ENCODE data around the gene DHRSX. TPM values are rescaled to one million over a fixed set of nuclear protein-coding genes. Genes with fewer than 3 reads are reported as not detected.
"Not testable (repeated sequence)": the region's sequence is repeated elsewhere in the genome, so short reads cannot be mapped to it uniquely, and the experiment has no call there.

DHRSX gene
- total and polyA plus RNA-seq, 3 experiments from 2014 or later, result 21.5 to 26.6 (median 25.3) TPM

DNA sequence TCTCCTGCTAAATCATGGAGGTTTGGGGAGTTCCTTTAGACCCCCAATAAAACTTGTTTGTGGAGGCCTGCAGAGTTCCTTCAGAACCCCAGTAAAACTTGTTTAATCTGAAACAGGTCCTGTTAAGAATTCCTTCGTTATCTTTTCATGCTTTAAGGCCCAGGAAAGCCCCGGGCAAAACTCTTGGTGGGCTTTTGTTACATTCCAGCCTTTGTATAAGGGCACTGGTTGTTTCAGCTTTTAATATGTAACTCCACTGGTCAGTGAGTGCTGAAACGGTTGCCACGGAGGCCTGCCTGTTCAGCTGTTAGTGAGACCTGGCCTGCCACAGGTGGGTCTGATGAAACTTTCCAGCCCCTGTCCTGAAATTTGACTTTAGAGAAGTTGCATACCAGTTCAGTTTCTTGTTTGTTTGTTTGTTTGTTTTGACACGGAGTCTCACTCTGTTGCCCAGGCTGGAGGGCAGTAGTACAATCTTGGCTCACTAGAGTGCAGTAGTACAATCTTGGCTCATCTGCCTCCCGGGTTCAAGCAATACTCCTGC, 12.4 kb upstream of the DHRSX start:
- POLR2A ChIA-PET, result no interaction called here
- CTCF ChIA-PET, result no interaction called here

GRCh38 chrX:2512501-2512900, 11.7 kb upstream of the DHRSX start:
- Histone ChIP-seq H3K27ac (ENCODE audit: low read depth, low read length) (no peak overlapping the region), H3K9me3 (ENCODE audit: low read length) (no peaks in the 10 kb centered on the region), H3K4me1 (ENCODE audit: insufficient read depth, low read length) (no peaks in the 10 kb centered on the region), H3K36me3 (ENCODE audit: insufficient read depth, low read length) (no peaks in the 10 kb centered on the region), H3K27me3 (ENCODE audit: insufficient read depth, low read length, poor library complexity, severe bottlenecking) (no peaks in the 10 kb centered on the region), H3K4me3 (ENCODE audit: low read length) (no peak overlapping the region)
- Mint-ChIP-seq H3K27ac (no peak overlapping the region), H3K4me1 (peaks cover 0 to 5% (median 3%) of the 10 kb centered on the region in 3 donors), H3K9me3 (no peaks in the 10 kb centered on the region), H3K4me3 (no peak overlapping the region), H3K27me3 (peaks cover 7 to 18% of the 10 kb centered on the region in 2 donors), H3K36me3 (no peaks in the 10 kb centered on the region)
- ChIA-PET POLR2A (no interaction called here), CTCF (no interaction called here)
- DNase-seq, result no peak

More for the DNA sequence above, 12.4 kb upstream of the DHRSX start:
- Histone ChIP-seq H3K36me3 (ENCODE audit: insufficient read depth, low read length) (no peaks in the 10 kb centered on the region), H3K27ac (ENCODE audit: low read depth, low read length) (no peak overlapping the region), H3K4me3 (ENCODE audit: low read length) (no peak overlapping the region), H3K27me3 (ENCODE audit: insufficient read depth, low read length, poor library complexity, severe bottlenecking) (no peaks in the 10 kb centered on the region), H3K4me1 (ENCODE audit: insufficient read depth, low read length) (no peaks in the 10 kb centered on the region), H3K9me3 (ENCODE audit: low read length) (no peaks in the 10 kb centered on the region)
- no peak overlapping the region for H3K4me3 Mint-ChIP-seq
- peaks cover 0 to 5% (median 3%) of the 10 kb centered on the region in 3 donors for H3K4me1 Mint-ChIP-seq
- peaks cover 8 to 22% of the 10 kb centered on the region in 2 donors for H3K27me3 Mint-ChIP-seq
- DNase-seq, result no peak
- H3K9me3 Mint-ChIP-seq, result no peaks in the 10 kb centered on the region
- no peak overlapping the region for H3K27ac Mint-ChIP-seq
- H3K36me3 Mint-ChIP-seq, result no peaks in the 10 kb centered on the region

DNA sequence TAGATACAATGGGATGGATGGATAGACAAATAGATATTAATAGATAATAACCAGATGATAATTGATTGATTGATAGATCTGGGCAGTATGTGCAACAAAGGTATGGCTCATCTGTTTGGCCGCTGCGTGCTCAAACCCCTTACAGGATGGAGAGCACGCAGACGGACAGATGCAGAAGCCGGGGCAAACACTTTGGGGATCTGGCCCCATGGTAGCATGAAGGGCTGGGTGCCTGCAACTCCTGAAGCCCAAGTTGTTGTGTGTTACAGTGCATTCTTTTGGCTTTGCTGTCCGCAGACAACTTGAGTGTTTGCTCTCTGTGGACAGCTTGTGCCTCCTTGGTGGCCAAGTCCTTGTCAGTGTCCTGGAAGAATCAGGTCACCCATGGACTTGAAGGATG, 10.6 kb upstream of the DHRSX start:
- Mint-ChIP-seq H3K4me1 (no peaks in the 10 kb centered on the region), H3K4me3 (no peak overlapping the region), H3K27ac (no peak overlapping the region), H3K27me3 (peaks cover 10 to 13% of the 10 kb centered on the region in 2 donors), H3K36me3 (no peaks in the 10 kb centered on the region), H3K9me3 (no peaks in the 10 kb centered on the region)
- no peak for DNase-seq
- Histone ChIP-seq H3K4me3 (ENCODE audit: low read length) (no peak overlapping the region), H3K27me3 (ENCODE audit: insufficient read depth, low read length, poor library complexity, severe bottlenecking) (no peaks in the 10 kb centered on the region), H3K9me3 (ENCODE audit: low read length) (no peaks in the 10 kb centered on the region), H3K27ac (ENCODE audit: low read depth, low read length) (no peak overlapping the region), H3K4me1 (ENCODE audit: insufficient read depth, low read length) (no peaks in the 10 kb centered on the region), H3K36me3 (ENCODE audit: insufficient read depth, low read length) (no peaks in the 10 kb centered on the region)
- ChIA-PET CTCF (no interaction called here), POLR2A (no interaction called here)

DNA sequence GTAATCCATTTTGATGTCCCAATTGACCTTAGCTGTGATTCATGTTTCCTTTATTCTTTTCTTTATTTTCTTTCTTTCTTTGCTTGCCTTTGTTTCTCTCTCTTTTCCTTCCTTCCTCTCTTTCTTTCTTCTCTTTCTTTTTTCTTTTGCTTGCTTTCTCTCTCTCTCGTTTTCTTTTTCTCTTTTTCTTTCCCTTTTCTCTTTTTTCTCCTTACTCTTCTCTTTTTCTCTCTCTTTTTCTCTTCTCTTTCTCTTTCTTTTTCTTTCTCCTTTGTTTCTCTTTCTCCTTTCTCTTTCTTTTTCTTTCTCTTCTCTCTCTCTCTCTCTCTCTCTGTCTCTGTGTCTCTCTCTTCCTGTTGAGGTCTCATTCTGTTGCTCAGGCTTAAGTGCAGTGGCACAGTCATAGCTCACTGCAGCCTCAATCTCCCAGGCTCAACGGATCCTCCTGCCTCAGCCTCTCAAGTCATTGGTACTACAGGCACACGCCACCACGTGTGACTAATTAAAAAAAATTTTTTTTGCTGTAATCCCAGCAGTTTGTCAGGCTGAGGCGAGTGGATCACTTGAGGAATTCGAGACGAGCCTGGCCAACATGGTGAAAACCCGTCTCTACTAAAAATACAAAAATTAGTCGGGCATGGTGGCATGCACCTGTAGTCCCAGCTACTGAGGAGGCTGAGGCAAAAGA, 8.0 kb upstream of the DHRSX start:
- Mint-ChIP-seq H3K27me3 (peaks cover 2 to 9% of the 10 kb centered on the region in 2 donors), H3K27ac (peak overlapping the region in 1 of 8 donors; percentile 1), H3K4me3 (no peak overlapping the region), H3K36me3 (no peaks in the 10 kb centered on the region), H3K4me1 (no peaks in the 10 kb centered on the region), H3K9me3 (no peaks in the 10 kb centered on the region)
- Histone ChIP-seq H3K4me3 (ENCODE audit: low read length) (no peak overlapping the region), H3K9me3 (ENCODE audit: low read length) (no peaks in the 10 kb centered on the region), H3K36me3 (ENCODE audit: insufficient read depth, low read length) (no peaks in the 10 kb centered on the region), H3K27ac (ENCODE audit: low read depth, low read length) (no peak overlapping the region), H3K27me3 (ENCODE audit: insufficient read depth, low read length, poor library complexity, severe bottlenecking) (no peaks in the 10 kb centered on the region), H3K4me1 (ENCODE audit: insufficient read depth, low read length) (no peaks in the 10 kb centered on the region)
- POLR2A ChIA-PET, result no interaction called here
- CTCF ChIA-PET, result no interaction called here
- DNase-seq, result no peak

DNA sequence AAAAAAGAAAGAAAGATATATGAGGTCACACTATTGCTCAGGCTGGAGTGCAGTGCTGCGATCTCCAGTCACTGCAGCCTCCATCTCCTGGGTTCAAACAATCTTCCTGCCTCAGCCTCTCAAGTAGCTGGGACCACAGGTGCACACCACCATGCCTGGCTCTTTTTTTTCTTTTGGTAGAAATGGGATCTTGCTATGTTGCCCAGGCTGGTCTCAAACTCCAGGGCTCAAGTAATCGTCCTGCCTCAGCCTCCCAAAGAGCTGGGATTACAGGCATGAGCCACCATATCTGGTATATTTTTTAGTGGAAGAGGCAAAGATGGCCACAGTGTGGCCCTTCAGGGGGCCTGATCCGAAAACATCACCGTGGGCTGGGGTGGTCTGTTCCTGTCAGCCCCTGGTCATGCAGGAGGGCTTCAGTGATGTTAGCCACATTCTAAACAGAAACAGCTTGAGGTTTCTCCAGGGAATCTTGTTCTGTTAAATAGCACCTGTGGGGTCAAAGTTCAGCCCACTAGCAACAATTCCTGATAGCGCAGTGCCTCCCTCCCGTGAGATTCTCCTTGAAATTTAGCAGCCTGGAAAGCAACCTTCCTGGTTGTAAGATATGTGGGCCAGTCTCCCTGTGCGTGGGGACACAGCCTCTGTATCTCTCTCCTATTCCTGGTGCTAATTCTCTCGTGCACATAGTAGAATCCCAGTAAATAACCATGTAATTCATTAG, 7.3 kb upstream of the DHRSX start:
- no peak overlapping the region for H3K27ac Mint-ChIP-seq
- peaks cover 2 to 9% of the 10 kb centered on the region in 2 donors for H3K27me3 Mint-ChIP-seq
- DNase-seq, result no peak
- no peak overlapping the region for H3K4me3 Mint-ChIP-seq
- Histone ChIP-seq H3K27me3 (ENCODE audit: insufficient read depth, low read length, poor library complexity, severe bottlenecking) (no peaks in the 10 kb centered on the region), H3K4me3 (ENCODE audit: low read length) (no peak overlapping the region), H3K27ac (ENCODE audit: low read depth, low read length) (no peak overlapping the region), H3K36me3 (ENCODE audit: insufficient read depth, low read length) (no peaks in the 10 kb centered on the region), H3K4me1 (ENCODE audit: insufficient read depth, low read length) (no peaks in the 10 kb centered on the region), H3K9me3 (ENCODE audit: low read length) (no peaks in the 10 kb centered on the region)
- ChIA-PET CTCF (no interaction called here), POLR2A (no interaction called here)
- no peaks in the 10 kb centered on the region for H3K9me3 Mint-ChIP-seq
- no peaks in the 10 kb centered on the region for H3K36me3 Mint-ChIP-seq
- no peaks in the 10 kb centered on the region for H3K4me1 Mint-ChIP-seq

DNA sequence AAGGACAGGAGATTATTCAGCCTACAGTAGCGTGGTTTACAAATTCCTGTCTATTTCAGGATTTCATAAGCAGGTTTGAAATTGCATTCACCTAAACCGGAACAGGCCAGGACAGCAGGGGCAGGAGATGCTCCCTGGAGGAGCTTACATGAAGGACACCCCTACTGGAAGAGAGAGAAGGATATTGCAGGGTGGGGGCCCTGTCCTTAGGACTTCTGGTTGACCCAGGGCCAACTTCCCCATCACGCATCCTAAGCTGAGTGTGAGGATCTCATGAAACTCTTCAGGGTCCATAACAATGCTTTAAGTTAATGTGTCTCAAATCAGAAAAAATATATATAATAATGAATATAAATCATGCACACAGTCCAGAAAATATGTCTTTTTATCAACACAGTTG, 6.4 kb upstream of the DHRSX start:
- no peak overlapping the region for H3K27ac Mint-ChIP-seq

GRCh38 chrX:2505341-2505740, 4.6 kb upstream of the DHRSX start:
- H3K9me3 Mint-ChIP-seq; H3K4me1 ChIP-seq (ENCODE audit: insufficient read depth, low read length); H3K27me3 ChIP-seq (ENCODE audit: insufficient read depth, low read length, poor library complexity, severe bottlenecking); H3K4me1 Mint-ChIP-seq; H3K9me3 ChIP-seq (ENCODE audit: low read length); H3K4me3 ChIP-seq (ENCODE audit: low read length); DNase-seq; POLR2A ChIA-PET; H3K36me3 ChIP-seq (ENCODE audit: insufficient read depth, low read length); H3K27ac ChIP-seq (ENCODE audit: low read depth, low read length); H3K36me3 Mint-ChIP-seq; H3K27me3 Mint-ChIP-seq; CTCF ChIA-PET: not testable (repeated sequence)
- Mint-ChIP-seq H3K27ac (peak overlapping the region in 1 of 8 donors; percentile 31), H3K4me3 (peak overlapping the region in 1 of 7 donors; percentile 75)

More for the DNA sequence above, 6.4 kb upstream of the DHRSX start:
- Mint-ChIP-seq H3K27me3 (peaks cover 2 to 9% of the 10 kb centered on the region in 2 donors), H3K4me3 (no peak overlapping the region), H3K36me3 (no peaks in the 10 kb centered on the region), H3K4me1 (peaks cover 0 to under 1% (median 0%) of the 10 kb centered on the region in 3 donors), H3K9me3 (no peaks in the 10 kb centered on the region)
- Histone ChIP-seq H3K9me3 (ENCODE audit: low read length) (no peaks in the 10 kb centered on the region), H3K4me3 (ENCODE audit: low read length) (no peak overlapping the region), H3K36me3 (ENCODE audit: insufficient read depth, low read length) (no peaks in the 10 kb centered on the region), H3K27ac (ENCODE audit: low read depth, low read length) (no peak overlapping the region), H3K27me3 (ENCODE audit: insufficient read depth, low read length, poor library complexity, severe bottlenecking) (no peaks in the 10 kb centered on the region), H3K4me1 (ENCODE audit: insufficient read depth, low read length) (no peaks in the 10 kb centered on the region)
- CTCF ChIA-PET, result no interaction called here
- POLR2A ChIA-PET, result no interaction called here
- no peak for DNase-seq

DNA sequence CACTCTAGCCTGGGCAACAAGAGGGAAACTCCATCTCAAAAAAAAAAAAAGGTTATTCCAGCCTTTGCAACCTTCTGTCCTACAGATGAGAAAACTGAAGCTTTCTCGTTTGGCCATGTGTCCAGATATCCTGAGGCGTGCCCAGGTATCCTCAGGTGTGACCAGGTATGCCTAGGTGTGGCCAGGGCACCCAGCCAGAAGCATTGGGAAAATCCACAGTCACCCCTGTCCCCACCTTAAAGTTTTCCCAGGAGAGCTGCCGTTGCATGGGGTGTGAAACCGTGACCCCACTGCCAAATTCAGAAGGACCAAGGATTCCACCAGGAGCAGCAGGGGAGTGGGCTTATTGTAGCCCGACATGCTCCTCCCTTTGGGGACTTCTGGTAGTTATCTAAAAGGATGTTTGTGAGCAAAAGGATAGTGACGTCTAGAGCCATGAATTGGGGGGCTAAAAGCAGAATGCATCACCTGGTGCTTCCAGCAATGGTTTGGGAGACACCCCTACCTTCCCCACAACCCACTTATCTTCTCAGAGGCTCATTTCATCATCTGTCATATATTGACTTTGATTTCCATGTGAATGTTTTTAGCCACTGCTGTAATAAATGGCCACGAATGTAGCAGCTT, 4.0 kb upstream of the DHRSX start:
- peaks cover 3 to 9% (median 3%) of the 10 kb centered on the region in 3 donors for H3K4me1 Mint-ChIP-seq
- H3K36me3 Mint-ChIP-seq, result peaks cover 0 to 2% (median 0%) of the 10 kb centered on the region in 3 donors
- Histone ChIP-seq H3K27me3 (ENCODE audit: insufficient read depth, low read length, poor library complexity, severe bottlenecking) (no peaks in the 10 kb centered on the region), H3K27ac (ENCODE audit: low read depth, low read length) (no peak overlapping the region), H3K9me3 (ENCODE audit: low read length) (no peaks in the 10 kb centered on the region), H3K4me1 (ENCODE audit: insufficient read depth, low read length) (peaks cover 2% of the 10 kb centered on the region), H3K36me3 (ENCODE audit: insufficient read depth, low read length) (no peaks in the 10 kb centered on the region), H3K4me3 (ENCODE audit: low read length) (no peak overlapping the region)
- H3K27ac Mint-ChIP-seq, result peak overlapping the region in 1 of 8 donors; percentile 31
- POLR2A ChIA-PET, result no interaction called here
- CTCF ChIA-PET, result no interaction called here
- peak overlapping the region in 1 of 7 donors; percentile 75 for H3K4me3 Mint-ChIP-seq
- H3K27me3 Mint-ChIP-seq, result peaks cover 0 to 5% of the 10 kb centered on the region in 2 donors
- DNase-seq, result no peak
- no peaks in the 10 kb centered on the region for H3K9me3 Mint-ChIP-seq
